NCI-H2196 treated with DMSO at 0.1 percent for 48 hours (cell line): ENCODE measurements around the gene ZNF445.
"Not testable (repeated sequence)": the region's sequence is repeated elsewhere in the genome, so short reads cannot be mapped to it uniquely, and the experiment has no call there.

Experiments used
- DNase-seq: peaks from one replicate; lab custom pipeline; 2025; ENCODE audit not compliant: unreplicated experiment; lab: John Stamatoyannopoulos, UW

ZNF445 gene

GRCh38 chr3:44476963-44477311 lies 533 bp downstream of the ZNF445 start:
- DNase-seq = no peak

DNA sequence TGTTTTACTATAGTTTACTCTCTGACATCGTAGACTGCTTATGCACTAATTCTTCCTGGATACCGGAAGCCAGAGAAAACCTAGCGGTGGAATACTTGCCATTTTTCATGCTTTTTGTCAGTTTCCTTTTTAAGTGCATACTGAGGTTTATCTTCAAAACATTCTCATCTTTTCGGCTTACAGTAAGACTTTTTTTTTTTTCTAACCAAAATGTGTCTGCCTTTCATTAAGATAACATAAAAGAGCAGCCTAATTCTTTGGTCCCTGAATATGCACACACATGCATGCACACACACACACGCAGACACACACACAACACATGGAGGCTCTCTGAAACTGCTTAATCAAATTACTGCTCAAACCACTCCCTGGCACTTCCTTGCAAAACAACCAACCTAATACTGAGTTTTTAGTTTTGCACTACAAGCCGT lies 1.3 kb downstream of the ZNF445 start:
- no peak for DNase-seq

- DNase-seq = not testable (repeated sequence)
Measured at GRCh38 chr3:44474886-44475285, 2.6 kb downstream of the ZNF445 start.

- DNase-seq = no peak
Measured at GRCh38 chr3:44470430-44470829, 7.0 kb downstream of the ZNF445 start.

DNA sequence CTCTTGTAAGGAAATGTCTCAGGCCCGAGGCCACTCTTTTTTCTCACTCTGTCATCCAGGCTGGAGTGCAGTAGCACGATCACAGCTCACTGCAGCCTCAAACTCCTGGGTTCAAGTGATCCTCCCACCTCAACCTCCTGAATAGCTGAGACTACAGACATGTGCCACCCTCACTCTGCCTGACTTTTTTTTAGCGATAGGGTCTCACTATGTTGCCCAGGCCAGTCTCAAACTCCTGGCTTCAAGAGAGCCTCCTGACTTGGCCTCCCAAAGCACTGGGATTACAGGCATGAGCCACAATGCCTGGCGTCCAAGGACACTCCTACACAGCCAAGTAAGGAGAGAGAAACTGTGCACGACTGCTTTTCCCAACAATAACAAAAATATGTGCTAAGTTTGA lies 7.6 kb downstream of the ZNF445 start:
- no peak for DNase-seq

DNA sequence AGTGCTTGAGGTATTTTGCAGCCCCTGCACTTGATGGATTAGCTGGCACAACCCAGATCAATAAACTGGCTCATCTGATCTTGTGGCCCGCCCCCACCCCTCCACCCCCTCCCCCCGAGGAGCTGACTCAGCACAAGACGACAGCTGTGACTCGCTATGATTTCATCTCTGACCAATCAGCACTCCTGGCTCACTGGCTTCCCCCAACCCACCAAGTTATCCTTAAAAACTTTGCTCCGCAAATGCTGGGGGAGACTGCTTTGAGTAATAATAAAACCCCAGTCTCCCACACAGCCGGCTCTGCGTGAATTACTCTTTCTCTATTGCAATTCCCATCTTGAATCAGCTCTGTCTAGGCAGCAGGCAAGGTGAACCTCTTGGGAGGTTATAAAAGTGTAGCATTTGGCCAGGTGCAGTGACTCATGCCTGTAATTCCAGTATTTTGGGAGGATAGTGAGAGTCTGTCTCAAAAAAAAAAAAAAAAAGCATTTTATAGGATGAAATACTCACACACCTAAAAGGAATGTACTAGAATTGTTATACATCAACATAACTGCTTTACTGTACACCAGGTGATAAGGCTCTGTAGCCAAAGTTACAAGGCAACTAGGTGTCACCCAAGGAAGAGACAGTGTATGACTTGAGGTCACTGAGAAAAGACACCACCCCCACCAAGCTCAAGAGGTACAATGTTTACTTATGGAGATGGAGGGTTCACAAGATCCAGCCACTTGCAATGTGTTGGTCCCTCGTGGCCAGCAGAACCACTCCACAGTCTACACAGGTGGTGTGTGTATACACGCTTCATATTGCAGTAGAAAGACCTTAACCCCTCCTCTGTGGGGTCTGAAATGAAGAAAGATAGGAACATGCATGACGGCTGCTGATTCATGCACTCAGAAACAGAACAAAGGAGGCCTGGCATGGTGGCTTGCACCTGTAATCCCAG lies 8.6 kb downstream of the ZNF445 start:
- no peak for DNase-seq

- not testable (repeated sequence) for DNase-seq
Measured at GRCh38 chr3:44468099-44468537, 9.4 kb downstream of the ZNF445 start.

DNA sequence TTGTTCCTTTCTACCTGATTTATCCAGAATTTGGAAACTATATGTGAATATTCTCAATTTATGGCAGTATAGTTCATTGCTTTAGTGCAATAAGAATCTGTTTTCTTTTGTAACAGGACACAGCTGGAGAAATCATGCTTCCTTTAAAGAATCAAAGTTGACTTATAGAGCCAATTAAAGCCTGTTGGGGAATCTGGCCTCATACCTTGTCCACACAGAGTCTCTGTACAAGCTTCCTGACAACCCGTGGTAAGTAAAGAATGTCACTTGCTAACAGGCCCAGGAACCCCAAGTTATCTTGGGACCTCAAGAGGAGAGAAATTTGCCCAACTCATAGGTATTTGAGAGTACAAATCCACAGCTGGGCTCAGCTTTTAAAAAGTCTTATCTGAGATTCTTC lies 10.2 kb downstream of the ZNF445 start:
- no peak for DNase-seq

- not testable (repeated sequence) for DNase-seq
Measured at GRCh38 chr3:44464920-44465319, 12.6 kb downstream of the ZNF445 start.

DNA sequence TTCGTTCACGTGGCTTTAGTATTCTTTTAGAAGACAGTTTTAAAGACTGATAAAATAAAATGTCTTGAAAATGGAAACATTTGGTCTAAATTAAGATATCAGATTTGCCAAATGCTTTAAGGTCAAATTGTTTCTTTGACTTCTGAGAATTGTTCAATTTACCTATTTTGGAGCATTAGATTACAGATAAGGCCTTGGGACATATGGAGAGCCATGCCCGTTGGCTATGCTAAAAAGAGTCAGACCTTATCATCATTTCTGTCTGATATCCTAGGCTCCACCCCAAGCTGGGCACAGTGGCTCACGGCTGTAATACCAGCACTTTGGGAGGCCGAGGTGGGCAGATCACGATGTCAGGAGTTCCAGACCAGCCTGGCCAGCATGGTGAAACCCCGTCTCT lies 13.0 kb downstream of the ZNF445 start:
- no peak for DNase-seq

GRCh38 chr3:44460050-44460449 lies 17.4 kb downstream of the ZNF445 start:
- DNase-seq = not testable (repeated sequence)

GRCh38 chr3:44455318-44455717 lies 22.2 kb downstream of the ZNF445 start:
- DNase-seq = no peak

DNA sequence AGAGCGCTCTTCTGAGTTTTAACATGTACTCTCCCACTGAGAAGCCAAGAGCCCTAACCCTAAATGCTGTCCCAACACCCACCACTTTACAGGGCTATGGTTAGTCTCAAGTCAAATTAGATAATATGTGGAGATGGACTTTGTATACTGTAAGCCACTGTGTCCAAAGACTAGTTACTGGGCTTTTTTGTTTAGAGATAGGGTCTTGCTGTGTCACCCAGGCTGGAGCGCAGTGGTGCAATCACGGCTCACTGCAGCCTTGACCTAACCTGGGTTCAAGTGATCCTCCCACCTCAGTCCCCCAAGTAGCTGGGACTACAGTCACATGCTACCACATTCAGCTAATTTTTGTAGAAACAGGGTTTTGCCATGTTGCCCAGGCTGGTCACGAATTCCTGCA lies 23.2 kb downstream of the ZNF445 start:
- no peak for DNase-seq

- no peak for DNase-seq
Measured at GRCh38 chr3:44451441-44451840, 26.0 kb downstream of the ZNF445 start.

GRCh38 chr3:44446929-44447328 lies 30.5 kb downstream of the ZNF445 start:
- no peak for DNase-seq

- no peak for DNase-seq
Measured at GRCh38 chr3:44445786-44446185, 31.7 kb downstream of the ZNF445 start.

DNA sequence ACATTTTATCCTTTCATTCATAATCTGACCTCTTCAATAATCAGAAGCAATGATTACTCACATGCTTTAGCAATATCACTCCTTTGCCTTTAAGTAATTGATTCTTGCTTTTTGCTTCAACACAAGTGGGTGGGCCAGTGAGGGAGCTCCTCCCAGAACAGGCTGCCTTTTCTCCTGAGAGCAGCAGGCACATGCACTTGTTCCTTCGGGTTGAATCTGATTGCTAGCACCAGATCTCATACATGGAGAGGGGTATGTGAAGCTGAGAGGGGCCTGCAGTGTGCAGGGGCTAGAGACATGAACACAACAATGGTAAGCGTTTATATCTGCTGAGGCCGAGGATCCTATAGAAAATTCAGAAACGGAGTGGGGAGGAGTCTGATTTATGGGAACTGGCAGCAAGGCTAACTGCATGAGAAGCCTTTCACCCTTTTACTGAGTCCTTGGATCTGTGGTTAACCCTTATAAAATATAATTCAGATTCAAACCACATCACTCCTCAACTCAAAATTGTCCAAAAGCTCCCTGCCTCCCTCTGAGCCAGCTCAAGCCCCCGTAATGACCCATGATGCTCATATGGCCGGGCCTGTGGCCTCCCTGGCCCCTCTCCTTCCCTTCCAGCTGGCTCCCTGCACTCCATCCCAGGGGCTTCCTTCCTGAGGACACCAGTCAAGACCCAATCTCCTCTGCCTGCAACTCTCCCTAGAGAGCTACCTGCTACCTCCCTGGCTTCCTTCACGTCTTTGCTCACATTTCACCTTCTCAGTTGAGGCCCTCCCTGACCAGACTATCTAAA lies 32.4 kb downstream of the ZNF445 start:
- DNase-seq = no peak

GRCh38 chr3:44444437-44444836 lies 33.0 kb downstream of the ZNF445 start:
- no peak for DNase-seq

GRCh38 chr3:44442596-44443309 lies 34.7 kb downstream of the ZNF445 start:
- no peak for DNase-seq

DNA sequence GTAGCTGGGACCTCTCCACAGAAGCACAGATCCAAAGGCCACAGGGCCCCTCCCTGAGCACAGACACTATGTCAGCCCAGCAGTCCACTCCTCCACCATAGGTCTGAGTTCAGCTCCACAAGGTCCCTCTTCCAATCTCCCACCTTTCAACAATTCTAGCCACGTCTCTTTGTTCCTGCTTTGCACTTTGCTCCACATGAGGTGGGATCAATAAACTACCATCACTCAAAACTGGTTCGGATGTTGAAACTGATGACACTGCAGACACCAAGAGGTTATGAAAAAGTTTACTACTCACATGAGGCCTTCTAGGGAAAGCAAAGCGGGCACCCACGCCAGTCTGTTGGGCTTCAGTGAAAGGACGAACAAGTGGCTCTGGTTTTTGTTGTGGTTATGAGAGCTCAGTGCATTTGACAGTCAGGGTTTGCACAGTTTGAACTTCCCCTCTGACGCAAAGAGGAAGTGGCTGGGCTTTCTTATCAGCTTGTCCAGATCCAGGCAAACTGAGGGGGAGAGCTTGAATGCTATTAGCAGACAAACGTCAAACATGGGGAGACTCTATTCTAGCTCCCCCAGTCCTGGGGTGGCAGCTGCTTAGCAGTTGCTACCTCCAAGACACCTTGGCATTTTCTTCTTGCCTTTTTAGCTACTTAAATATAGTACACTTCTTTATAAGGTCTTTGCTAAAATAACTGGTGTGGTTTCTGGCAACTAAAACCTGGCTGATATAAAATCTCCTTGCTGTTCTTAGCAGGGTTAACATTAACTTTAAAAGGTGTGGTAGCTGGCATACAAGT lies 37.8 kb downstream of the ZNF445 start:
- no peak for DNase-seq

- DNase-seq = no peak
Measured at GRCh38 chr3:44437800-44438199, 39.7 kb downstream of the ZNF445 start.
